Stimulated activated CD4-positive, alpha-beta T cell treated with anti-CD3 and anti-CD28 coated beads, Interleukin-4, amount 100 ng/mL, for 1 hour (primary cell): ENCODE data around the gene BDP1.
"Not testable (repeated sequence)": the region's sequence is repeated elsewhere in the genome, so short reads cannot be mapped to it uniquely, and the experiment has no call there.

Source experiments
- DNase-seq: peaks from one replicate; pipeline ENCODE4 v3.0.0-alpha.2; 2020

BDP1 gene

GRCh38 chr5:71461360-71461759 lies 5.9 kb downstream of the BDP1 start:
- no peak for DNase-seq

DNA sequence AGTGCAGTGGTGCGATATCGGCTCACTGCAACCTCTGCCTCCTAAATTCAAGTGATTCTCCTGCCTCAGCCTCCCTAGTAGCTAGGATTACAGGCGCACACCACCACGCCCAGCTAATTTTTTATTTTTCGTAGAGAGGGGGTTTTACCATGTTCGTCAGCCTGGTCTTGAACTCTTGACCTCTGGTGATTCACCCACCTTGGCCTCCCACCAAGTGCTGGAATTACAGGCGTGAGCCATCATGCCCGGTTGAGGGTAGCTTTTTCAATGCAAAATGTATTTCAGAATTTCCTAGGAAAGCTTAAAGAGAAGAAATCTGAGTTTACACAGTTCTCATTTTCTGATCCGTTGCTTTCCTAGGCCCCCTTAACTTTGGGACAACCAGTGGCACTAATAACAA lies 15.7 kb downstream of the BDP1 start:
- no peak for DNase-seq

GRCh38 chr5:71475788-71476384 lies 20.4 kb downstream of the BDP1 start:
- DNase-seq, result no peak

- DNase-seq, result no peak
Observed at GRCh38 chr5:71481441-71481840, 26.0 kb downstream of the BDP1 start.

- no peak for DNase-seq
Observed at GRCh38 chr5:71482132-71482531, 26.7 kb downstream of the BDP1 start.

DNA sequence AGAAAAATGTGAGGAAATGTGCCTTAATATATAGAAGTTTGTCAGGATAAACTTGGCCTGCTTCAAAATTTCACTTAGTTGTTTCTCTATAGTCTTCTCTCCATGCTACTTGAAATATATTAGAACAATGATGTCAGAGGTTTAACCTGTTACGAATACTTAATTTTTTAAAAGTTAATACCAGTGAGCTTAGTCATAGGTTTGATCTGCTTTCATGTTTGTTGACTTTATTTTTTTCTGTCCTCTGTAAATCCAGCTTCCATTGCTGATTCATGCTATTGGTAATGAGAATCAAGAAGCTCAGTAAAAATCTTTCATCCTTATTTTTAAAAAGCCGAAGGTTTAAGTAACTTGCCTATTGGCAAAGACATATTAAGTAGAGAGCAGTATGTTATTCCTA lies 27.9 kb downstream of the BDP1 start:
- DNase-seq, result no peak

DNA sequence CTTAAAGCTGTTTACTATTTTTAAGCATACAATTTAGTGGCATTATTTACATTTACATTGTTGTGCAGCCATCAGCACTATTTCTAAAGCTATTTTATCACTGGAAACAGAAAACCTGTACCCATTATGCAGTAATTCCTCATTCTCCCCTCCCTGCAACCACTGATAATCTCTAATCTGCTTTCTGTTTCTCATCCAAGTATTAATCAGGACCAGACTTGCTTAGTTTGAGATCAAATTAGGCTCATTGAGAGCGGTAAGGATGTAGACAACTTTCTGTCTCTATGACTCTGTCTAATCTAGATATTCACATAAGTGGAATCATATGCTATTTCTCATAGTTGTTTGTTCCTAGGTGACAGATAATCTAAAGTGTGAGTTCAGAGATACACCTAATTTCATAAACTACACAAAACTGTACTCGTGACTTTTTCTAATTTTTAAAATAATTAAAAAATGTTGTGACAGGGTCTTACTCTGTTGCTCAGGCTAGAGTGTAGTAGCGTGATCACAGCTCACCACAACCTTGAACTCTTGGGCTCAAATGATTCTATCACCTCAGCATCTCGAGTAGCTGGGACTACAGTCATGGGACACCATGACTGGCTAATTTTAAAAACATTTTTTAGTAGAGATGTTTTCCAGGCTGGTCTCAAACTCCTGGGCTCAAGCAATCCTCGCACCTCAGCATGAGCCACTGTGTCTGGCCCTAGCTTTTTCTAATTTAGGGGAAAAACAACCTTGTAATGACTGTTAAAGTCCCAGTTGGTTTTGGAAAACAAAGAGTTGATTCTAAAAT lies 37.6 kb downstream of the BDP1 start:
- no peak for DNase-seq

DNA sequence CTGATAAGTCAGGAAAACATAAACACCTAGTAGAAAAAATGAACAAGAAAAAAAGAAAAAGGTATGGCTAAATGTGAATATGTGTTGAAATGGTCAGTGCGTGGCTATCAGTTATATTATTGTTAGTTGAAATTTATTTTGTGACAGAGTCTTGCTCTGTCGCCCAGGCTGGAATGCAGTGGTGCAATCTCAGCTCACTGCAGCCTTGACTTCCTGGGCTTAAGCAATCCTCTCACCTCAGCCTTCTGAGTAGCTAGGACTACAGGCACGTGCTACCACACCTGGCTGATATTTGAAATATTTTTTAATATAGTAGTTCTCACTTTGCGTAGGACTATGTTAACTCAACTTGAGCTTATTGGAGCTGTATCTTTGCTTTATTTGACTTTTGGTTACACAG lies 38.8 kb downstream of the BDP1 start:
- not testable (repeated sequence) for DNase-seq

DNA sequence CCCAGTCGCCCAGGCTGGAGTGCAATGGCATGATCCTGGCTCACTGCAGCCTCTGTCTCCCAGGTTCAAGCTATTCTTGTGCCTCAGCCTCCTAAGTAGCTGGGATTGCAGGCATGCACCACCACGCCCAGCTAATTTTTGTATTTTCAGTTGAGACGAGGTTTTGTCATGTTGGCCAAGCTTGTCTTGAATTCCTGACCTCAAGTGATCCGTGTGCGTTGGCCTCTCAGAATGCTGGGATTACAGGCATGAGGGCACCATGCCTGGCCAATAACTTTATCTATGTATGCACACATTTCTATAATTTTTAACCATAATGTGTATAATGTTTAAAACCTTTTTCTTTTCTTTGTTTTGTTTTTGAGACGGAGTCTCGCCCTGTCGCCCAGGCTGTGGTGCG lies 43.3 kb downstream of the BDP1 start:
- not testable (repeated sequence) for DNase-seq

DNA sequence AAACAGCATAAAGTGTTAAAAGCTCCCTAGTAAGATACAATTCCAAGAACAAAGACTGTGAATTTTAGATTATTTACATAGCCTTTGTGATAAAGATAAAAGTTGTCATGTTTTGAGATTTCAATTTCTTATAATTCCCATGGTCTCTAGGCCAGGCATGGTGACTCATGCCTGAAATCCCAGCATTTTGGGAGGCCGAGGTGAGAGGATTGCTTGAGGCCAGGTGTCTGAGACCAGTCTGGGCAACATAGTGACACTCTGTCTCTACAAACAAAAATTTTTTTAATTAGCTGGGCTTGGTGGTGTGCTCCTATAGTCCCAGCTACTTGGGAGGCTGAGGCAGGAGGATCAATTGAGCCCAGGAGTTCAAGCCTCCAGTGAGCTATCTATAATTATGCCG lies 48.1 kb downstream of the BDP1 start:
- DNase-seq, result no peak

- no peak for DNase-seq
Observed at GRCh38 chr5:71522151-71522550, 66.7 kb downstream of the BDP1 start.

- DNase-seq, result not testable (repeated sequence)
Observed at GRCh38 chr5:71525611-71526010, 70.2 kb downstream of the BDP1 start.

DNA sequence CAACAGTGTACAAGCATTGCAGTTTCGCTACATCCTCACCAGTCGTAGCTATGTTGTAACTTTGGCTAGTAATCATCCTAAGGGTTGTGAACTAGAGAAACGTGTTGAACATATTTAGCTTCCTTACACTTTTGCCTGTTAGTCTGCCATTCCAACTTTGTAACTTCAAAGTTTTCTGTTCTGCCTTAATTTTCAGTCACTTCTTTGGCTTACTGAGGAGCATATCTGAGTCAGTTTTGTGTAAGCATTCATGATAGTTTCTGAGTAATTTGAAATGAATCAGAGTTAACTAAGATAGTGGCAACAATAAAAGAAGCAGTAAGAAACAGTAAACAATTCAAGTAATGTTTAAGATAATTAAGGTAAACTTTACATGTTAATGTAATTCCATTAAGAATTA lies 72.8 kb downstream of the BDP1 start:
- no peak for DNase-seq

DNA sequence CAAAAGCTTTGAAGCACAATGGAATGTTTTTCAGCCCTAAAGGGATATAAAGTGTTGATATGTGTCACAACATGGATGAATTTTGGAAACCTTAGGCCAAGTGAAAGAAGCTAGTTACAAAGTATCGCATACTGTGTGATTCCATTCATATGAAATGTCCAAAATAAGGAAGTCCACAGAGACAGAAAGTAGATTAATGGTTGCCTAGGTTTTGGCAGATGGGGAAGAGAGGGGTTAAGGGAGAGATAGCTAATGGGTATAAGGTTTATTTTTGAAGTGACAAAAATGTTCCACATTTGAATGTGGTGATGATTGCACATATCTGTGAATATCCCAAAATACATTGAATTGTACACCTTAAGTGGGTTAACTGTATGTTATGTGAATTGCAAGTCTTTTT lies 74.2 kb downstream of the BDP1 start:
- DNase-seq, result no peak

DNA sequence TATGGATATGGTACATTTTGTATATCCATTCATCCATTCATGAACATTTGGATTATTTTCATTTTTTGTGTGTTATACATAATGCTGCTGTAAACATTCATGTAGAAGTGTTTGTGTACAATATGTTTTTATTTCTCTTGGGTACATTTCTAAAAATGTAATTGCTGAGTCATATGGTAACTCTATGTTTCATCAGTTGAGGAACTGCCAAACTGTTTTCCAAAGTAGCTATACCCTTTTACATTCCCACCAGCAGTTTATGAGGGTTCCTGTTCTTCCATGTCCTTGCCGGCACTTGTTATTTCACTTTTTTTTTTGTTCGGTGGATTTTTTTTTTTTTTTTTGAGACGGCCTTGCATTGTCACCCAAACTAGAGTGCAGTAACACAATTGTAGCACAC lies 77.7 kb downstream of the BDP1 start:
- DNase-seq, result no peak

DNA sequence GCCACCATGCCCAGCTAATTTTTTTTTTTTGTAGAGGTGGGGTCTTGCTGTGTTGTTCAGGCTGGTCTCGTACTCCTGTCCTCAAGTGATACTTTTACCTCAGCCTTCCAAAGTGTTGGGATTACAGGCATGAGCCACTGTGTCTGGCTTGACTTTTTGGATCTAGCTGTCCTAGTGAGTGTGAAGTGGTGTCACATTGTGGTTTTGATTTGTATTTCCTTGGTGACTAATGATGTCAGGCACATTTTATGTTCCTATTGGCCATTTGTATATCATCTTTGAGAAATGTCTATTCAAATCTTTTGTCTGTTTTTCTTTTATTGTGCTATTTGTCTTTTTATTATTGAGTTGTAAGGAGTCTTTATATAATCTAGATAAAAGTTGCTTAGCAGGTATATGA lies 78.2 kb downstream of the BDP1 start:
- DNase-seq, result no peak

DNA sequence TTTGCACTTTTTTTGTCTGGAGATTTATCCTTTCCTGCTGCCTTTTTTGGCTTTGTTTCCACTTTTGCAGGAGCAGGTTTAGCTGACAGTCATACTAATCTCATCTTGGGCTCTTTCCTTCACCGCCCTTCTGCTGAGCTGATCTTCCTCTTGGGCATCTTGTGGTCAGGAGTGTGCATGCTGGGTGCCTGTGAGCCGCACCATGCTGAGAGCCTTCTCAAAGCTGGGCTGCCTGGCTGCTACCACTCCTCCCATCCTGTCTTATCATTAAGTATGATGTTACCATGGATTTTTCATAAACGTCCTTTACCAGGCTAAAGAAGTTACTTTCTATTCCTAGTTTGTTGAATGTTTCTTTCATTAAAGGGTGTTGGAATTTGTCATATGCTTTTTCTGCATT lies 82.2 kb downstream of the BDP1 start:
- DNase-seq, result no peak

DNA sequence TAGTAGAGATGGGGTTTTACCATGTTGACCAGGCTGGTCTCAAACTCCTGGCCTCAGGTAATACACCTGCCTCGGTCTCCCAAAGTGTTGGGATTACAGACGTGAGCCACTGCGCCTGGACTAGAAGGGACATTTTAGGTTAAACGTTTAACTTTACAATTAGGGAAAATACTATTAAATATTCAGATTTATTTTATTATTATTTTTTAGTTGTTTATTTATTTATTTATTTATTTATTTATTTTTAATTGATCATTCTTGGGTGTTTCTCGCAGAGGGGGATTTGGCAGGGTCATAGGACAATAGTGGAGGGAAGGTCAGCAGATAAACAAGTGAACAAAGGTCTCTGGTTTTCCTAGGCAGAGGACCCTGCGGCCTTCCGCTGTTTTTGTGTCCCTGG lies 95.4 kb downstream of the BDP1 start:
- not testable (repeated sequence) for DNase-seq

DNA sequence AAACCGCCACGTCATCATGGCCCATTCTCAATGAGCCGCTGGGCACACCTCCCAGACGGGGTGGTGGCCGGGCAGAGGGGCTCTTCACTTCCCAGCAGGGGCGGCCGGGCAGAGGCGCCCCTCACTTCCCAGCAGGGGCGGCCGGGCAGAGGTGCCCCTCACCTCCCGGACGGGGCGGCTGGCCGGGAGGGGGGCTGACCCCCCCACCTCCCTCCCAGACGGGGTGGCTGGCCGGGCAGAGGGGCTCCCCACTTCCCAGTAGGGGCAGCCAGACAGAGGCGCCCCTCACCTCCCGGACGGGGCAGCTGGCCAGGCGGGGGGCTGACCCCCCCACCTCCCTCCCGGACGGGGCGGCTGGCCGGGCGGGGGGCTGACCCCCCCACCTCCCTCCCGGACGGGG lies 96.1 kb downstream of the BDP1 start:
- not testable (repeated sequence) for DNase-seq

DNA sequence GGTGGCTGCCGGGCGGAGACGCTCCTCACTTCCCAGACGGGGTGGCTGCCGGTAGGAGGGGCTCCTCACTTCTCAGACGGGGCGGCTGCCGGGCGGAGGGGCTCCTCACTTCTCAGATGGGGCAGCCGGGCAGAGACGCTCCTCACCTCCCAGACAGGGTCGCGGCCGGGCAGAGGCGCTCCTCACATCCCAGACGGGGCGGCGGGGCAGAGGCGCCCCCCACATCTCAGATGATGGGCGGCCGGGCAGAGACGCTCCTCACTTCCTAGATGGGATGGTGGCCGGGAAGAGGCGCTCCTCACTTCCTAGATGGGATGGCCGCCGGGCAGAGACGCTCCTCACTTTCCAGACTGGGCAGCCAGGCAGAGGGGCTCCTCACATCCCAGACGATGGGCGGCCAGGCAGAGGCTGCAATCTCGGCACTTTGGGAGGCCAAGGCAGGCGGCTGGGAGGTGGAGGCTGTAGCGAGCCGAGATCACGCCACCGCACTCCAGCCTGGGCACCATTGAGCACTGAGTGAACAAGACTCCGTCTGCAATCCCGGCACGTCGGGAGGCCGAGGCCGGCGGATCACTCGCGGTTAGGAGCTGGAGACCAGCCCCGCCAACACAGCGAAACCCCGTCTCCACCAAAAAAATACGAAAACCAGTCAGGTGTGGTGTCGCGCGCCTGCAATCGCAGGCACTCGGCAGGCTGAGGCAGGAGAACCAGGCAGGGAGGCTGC lies 96.7 kb downstream of the BDP1 start:
- DNase-seq, result not testable (repeated sequence)

DNA sequence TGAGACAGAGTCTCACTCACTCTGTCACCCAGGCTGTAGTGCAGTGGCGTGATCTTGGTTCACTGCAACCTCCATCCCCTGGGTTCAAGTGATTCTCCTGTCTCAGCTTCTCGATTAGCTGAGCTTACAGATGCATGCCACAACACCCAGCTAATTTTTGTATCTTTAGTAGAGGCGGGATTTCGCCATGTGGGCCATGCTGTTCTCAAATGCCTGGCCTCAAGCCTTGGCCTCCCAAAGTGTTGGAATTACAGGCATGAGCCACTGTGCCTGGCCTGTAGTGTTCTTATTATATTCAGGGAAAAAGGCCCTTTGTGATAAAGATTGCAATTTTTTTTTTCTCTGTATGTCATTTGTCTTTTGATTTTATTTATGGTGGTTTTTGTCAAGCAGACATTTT lies 107.7 kb downstream of the BDP1 start:
- DNase-seq, result no peak

DNA sequence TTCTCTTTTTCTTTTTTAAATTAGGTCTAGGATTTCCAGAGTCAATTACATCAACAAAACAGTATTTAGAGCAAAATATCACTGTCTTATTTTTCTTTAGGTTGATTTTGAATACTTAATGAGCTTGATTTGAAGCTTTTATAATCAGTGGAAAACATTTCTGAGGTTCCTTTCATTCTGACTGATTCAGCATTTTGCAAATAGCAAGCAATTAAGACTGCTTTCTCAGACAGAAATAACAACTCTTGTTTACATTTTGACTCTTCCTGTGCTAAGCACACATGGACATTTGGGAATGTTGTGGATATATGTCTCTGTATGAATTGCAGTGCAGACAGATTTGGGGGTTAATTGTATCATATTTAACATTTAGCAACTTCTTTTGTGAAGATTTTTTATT lies 109.4 kb downstream of the BDP1 start:
- DNase-seq, result no peak

GRCh38 chr5:71569748-71570509 lies 114.5 kb downstream of the BDP1 start:
- DNase-seq, result no peak
